ENCODE data around the gene RNF25. TPM values are rescaled to one million over a fixed set of nuclear protein-coding genes. Genes with fewer than 3 reads are reported as not detected.

RNF25 gene
- total RNA-seq, 1 donor from 2014 or later = 31.6 TPM

GRCh38 chr2:218658671-218659257 is 13.0 kb downstream of the RNF25 start:
- Histone ChIP-seq H3K27me3 (ENCODE audit: control insufficient read depth, insufficient read depth, low read length) (no peaks in the 10 kb centered on the region), H3K36me3 (ENCODE audit: control insufficient read depth, insufficient read depth, low read length) (no peaks in the 10 kb centered on the region), H3K4me3 (ENCODE audit: low read depth, low read length) (peak overlapping the region; percentile 70)
- TF ChIP-seq, protein P1, sequence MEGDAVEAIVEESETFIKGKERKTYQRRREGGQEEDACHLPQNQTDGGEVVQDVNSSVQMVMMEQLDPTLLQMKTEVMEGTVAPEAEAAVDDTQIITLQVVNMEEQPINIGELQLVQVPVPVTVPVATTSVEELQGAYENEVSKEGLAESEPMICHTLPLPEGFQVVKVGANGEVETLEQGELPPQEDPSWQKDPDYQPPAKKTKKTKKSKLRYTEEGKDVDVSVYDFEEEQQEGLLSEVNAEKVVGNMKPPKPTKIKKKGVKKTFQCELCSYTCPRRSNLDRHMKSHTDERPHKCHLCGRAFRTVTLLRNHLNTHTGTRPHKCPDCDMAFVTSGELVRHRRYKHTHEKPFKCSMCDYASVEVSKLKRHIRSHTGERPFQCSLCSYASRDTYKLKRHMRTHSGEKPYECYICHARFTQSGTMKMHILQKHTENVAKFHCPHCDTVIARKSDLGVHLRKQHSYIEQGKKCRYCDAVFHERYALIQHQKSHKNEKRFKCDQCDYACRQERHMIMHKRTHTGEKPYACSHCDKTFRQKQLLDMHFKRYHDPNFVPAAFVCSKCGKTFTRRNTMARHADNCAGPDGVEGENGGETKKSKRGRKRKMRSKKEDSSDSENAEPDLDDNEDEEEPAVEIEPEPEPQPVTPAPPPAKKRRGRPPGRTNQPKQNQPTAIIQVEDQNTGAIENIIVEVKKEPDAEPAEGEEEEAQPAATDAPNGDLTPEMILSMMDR (IDR thresholded peaks at IDR 0.05; ENCODE audit: insufficient read depth, low read length, poor library complexity, severe bottlenecking) = peak; percentile 52
- no peak for DNase-seq (ENCODE audit: low read depth)

DNA sequence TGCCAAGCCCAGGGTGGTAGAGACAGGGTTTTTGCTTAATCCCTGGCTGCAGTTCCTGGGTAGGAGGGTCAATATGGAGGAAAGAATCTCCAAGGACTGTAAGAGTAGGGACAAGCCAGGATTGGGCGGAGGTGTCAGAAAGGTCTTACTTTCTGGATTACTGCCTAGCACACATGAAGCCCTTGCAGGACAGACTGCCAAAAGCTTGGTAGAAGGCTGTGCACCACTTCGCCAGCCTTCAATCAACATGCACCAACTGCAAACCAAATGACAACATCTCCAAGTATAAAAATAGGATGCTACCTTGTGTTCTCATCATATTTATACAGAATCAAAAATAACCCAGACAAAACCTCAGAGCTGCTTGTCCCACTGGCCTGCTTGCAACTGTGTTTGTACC is 16.1 kb downstream of the RNF25 start:
- Histone ChIP-seq H3K27me3 (ENCODE audit: control insufficient read depth, insufficient read depth, low read length) (no peaks in the 10 kb centered on the region), H3K36me3 (ENCODE audit: control insufficient read depth, insufficient read depth, low read length) (no peaks in the 10 kb centered on the region), H3K4me3 (ENCODE audit: low read depth, low read length) (no peak overlapping the region)
- TF ChIP-seq, protein P1 (IDR thresholded peaks at IDR 0.05; ENCODE audit: insufficient read depth, low read length, poor library complexity, severe bottlenecking) = no peak
- no peak for DNase-seq (ENCODE audit: low read depth)

DNA sequence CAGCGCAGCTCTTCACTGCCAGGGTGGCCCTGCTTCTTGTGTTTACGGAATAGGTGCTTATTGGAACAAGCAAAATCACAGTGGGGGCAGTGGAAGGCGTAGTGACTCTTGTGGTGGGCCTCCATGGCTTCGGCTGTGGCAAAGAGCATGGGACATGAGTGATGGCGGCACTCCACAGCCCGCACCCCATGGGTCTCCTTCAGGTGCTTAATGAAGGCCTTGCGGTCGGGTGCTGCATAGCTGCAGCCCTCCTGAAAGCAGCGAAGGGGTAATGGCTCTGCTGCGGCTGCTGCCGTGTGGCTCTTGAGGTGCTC is 23.1 kb downstream of the RNF25 start:
- Histone ChIP-seq H3K27me3 (ENCODE audit: control insufficient read depth, insufficient read depth, low read length) (no peaks in the 10 kb centered on the region), H3K4me3 (ENCODE audit: low read depth, low read length) (no peak overlapping the region), H3K36me3 (ENCODE audit: control insufficient read depth, insufficient read depth, low read length) (peaks cover 1% of the 10 kb centered on the region)
- no peak for DNase-seq (ENCODE audit: low read depth)
- TF ChIP-seq, protein P1 (IDR thresholded peaks at IDR 0.05; ENCODE audit: insufficient read depth, low read length, poor library complexity, severe bottlenecking) = no peak

GRCh38 chr2:218648088-218648786 is 23.6 kb downstream of the RNF25 start:
- TF ChIP-seq, protein P1 (IDR thresholded peaks at IDR 0.05; ENCODE audit: insufficient read depth, low read length, poor library complexity, severe bottlenecking) = peak; percentile 86
- no peak for DNase-seq (ENCODE audit: low read depth)
- no peaks in the 10 kb centered on the region for H3K27me3 ChIP-seq (ENCODE audit: control insufficient read depth, insufficient read depth, low read length)
- no peak overlapping the region for H3K4me3 ChIP-seq (ENCODE audit: low read depth, low read length)
- peaks cover 3% of the 10 kb centered on the region for H3K36me3 ChIP-seq (ENCODE audit: control insufficient read depth, insufficient read depth, low read length)

- Histone ChIP-seq H3K27me3 (ENCODE audit: control insufficient read depth, insufficient read depth, low read length) (no peaks in the 10 kb centered on the region), H3K36me3 (ENCODE audit: control insufficient read depth, insufficient read depth, low read length) (peaks cover 5% of the 10 kb centered on the region)
- peak; percentile 88 for DNase-seq (ENCODE audit: low read depth)
These were observed 26.7 kb downstream of the RNF25 start for GRCh38 chr2:218645126-218645525.

More at GRCh38 chr2:218645126-218645525, 26.7 kb downstream of the RNF25 start:
- no peak overlapping the region for H3K4me3 ChIP-seq (ENCODE audit: low read depth, low read length)
- TF ChIP-seq, protein P1 (IDR thresholded peaks at IDR 0.05; ENCODE audit: insufficient read depth, low read length, poor library complexity, severe bottlenecking) = no peak
